AG10803 (cell line): ENCODE measurements around the gene CNTN1.

Experiments
- DNase-seq: peaks from one replicate; pipeline ENCODE4 v3.0.0; 2010; ENCODE audit warnings: low read depth
- H3K4me3 ChIP-seq: 2 replicates; pipeline ENCODE4 v1.5.1; 2011; ENCODE audit warnings: mild to moderate bottlenecking, low read length, control low read depth
- TF ChIP-seq, protein P1 (sequence below): conservative IDR thresholded peaks from 2 replicates; pipeline ENCODE4 v1.5.1; 2011; ENCODE audit warnings: mild to moderate bottlenecking, low read length, control low read depth, inconsistent platforms

The CNTN1 gene

DNA sequence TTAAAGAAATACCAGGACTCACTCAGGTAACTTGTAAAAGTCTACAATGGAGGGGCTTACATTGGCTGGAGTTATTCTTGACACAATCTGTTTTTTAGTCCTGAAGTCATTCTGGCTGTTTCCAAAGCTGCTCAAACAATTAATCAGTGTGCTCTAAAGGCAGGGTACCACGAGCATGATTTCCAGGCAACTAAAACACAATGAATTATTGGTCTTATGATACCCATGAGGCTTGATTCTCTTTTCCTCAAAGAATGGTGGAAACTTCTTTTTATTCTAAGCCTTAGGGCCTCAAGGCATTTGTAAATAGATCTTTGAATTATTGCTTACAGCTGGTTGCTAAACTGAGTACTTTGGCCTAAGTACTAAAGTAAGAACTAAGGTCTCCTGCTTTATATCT lies 296.1 kb downstream of the CNTN1 start:
- TF ChIP-seq, protein P1, sequence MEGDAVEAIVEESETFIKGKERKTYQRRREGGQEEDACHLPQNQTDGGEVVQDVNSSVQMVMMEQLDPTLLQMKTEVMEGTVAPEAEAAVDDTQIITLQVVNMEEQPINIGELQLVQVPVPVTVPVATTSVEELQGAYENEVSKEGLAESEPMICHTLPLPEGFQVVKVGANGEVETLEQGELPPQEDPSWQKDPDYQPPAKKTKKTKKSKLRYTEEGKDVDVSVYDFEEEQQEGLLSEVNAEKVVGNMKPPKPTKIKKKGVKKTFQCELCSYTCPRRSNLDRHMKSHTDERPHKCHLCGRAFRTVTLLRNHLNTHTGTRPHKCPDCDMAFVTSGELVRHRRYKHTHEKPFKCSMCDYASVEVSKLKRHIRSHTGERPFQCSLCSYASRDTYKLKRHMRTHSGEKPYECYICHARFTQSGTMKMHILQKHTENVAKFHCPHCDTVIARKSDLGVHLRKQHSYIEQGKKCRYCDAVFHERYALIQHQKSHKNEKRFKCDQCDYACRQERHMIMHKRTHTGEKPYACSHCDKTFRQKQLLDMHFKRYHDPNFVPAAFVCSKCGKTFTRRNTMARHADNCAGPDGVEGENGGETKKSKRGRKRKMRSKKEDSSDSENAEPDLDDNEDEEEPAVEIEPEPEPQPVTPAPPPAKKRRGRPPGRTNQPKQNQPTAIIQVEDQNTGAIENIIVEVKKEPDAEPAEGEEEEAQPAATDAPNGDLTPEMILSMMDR: no peak

GRCh38 chr12:40988824-40989223 lies 296.6 kb downstream of the CNTN1 start:
- DNase-seq: no peak
- no peak overlapping the region for H3K4me3 ChIP-seq
- TF ChIP-seq, protein P1: no peak

More for the DNA sequence above, 296.1 kb downstream of the CNTN1 start:
- DNase-seq: no peak
- no peak overlapping the region for H3K4me3 ChIP-seq

DNA sequence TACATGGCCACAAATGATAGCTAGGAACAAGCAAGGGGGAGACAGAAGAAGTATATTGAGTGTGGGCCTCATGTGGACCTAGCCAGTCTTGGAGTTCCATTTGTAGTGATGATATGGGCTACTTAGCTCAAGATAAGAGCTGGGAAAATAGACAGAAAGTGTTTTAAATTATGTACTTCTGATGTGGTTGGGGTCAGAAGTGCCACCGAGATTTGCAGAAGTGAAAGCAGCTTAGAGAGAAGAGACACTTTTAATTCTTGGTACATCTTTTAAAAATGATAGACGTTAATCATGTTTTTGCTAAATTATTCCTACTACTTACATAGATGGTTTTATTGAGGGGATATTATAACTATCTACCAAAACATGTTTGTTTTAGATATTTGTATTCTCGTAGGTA lies 297.5 kb downstream of the CNTN1 start:
- DNase-seq: no peak
- H3K4me3 ChIP-seq: no peak overlapping the region
- TF ChIP-seq, protein P1: no peak

DNA sequence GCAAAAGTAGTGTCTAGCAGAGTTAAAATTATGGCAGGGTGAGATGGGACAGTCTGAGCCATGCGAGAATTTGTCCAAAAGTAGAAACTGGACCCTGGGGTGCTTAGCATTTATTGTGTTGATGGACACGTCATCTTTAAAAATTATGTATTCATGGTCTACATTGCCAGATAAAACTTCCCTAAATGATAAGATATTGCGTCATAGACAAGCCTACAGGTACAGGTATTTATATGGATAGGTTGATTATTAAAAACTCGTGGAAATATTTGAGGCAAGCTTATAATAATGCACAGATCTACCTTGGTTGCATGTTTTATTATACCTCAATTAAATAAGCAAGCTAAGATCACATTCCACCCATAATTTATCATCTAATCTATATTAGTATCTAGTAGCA lies 299.9 kb downstream of the CNTN1 start:
- TF ChIP-seq, protein P1: no peak
- no peak for DNase-seq
- H3K4me3 ChIP-seq: no peak overlapping the region

GRCh38 chr12:40992674-40993073 lies 300.4 kb downstream of the CNTN1 start:
- H3K4me3 ChIP-seq: no peak overlapping the region
- TF ChIP-seq, protein P1: no peak
- no peak for DNase-seq

DNA sequence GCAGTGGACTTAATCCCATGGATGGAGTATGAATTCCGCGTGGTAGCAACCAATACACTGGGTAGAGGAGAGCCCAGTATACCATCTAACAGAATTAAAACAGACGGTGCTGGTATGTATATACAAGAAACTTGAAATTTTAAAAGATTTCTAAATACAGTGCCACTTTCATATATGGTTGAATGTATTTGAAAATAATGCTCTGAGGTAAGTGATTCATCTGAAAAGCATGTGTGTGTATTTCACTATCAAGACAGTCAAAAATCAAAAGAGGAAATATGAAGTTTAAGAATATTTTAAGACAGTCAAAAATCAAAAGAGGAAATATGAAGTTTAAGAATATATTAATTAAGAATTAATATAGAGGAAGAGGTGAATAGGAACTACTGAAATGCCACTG lies 300.9 kb downstream of the CNTN1 start:
- DNase-seq: no peak
- no peak overlapping the region for H3K4me3 ChIP-seq
- TF ChIP-seq, protein P1: no peak

GRCh38 chr12:40996091-40996490 lies 303.9 kb downstream of the CNTN1 start:
- DNase-seq: no peak
- TF ChIP-seq, protein P1: no peak
- H3K4me3 ChIP-seq: no peak overlapping the region
